DOHH2 (cell line): ENCODE results near the gene PLPPR1.

ENCODE experiments used
- H3F3A ChIP-seq: fragments of 200-600 bp; sonication (generic), shearing (Covaris generic); 2 replicates; pipeline ENCODE4 v1.6.0; 2016; ENCODE audit warnings: antibody characterized with exemption, mild to moderate bottlenecking; ENCODE audit not compliant: control insufficient read depth, insufficient read depth
- H3K27ac ChIP-seq: fragments of 200-600 bp; sonication (generic); 2 replicates; pipeline ENCODE4 v1.5.1; 2014; ENCODE audit warnings: low read depth, mild to moderate bottlenecking, low read length, moderate library complexity
- H3K27me3 ChIP-seq: fragments of 200-600 bp; sonication (generic); 2 replicates; pipeline ENCODE4 v1.6.1; 2014; ENCODE audit warnings: mild to moderate bottlenecking, low read length, mixed read lengths; ENCODE audit not compliant: control insufficient read depth
- H3K36me3 ChIP-seq: fragments of 200-600 bp; sonication (generic); 2 replicates; pipeline ENCODE4 v1.6.1; 2014; ENCODE audit warnings: mild to moderate bottlenecking, low read length, moderate library complexity, mixed read lengths; ENCODE audit not compliant: control insufficient read depth
- H3K4me1 ChIP-seq: fragments of 200-600 bp; sonication (generic); 2 replicates; pipeline ENCODE4 v1.6.1; 2014; ENCODE audit warnings: mild to moderate bottlenecking, low read length, mixed read lengths; ENCODE audit not compliant: control insufficient read depth
- H3K4me2 ChIP-seq: fragments of 200-600 bp; sonication (generic); 2 replicates; pipeline ENCODE4 v1.6.0; 2014; ENCODE audit warnings: mild to moderate bottlenecking, low read length, moderate library complexity
- H3K4me3 ChIP-seq: fragments of 200-600 bp; sonication (generic); 2 replicates; pipeline ENCODE4 v1.5.1; 2014; ENCODE audit warnings: mild to moderate bottlenecking, low read length, mixed read lengths
- H3K79me2 ChIP-seq: fragments of 200-600 bp; sonication (generic); 2 replicates; pipeline ENCODE4 v1.6.1; 2014; ENCODE audit warnings: mild to moderate bottlenecking, low read length, mixed read lengths; ENCODE audit not compliant: control insufficient read depth
- H3K9me2 ChIP-seq: fragments of 200-600 bp; sonication (generic); replicated peaks from 2 replicates; pipeline ENCODE4 v1.6.1; 2014; ENCODE audit warnings: mild to moderate bottlenecking, low read length, mixed read lengths; ENCODE audit not compliant: control insufficient read depth
- H3K9me3 ChIP-seq: fragments of 200-600 bp; sonication (generic); 2 replicates; pipeline ENCODE4 v1.6.1; 2014; ENCODE audit warnings: antibody characterized with exemption, low read length, mixed read lengths; ENCODE audit not compliant: control insufficient read depth, insufficient read depth
- H4K20me1 ChIP-seq: fragments of 200-600 bp; sonication (generic); 2 replicates; pipeline ENCODE4 v1.6.0; 2014; ENCODE audit warnings: low read depth, mild to moderate bottlenecking, antibody characterized with exemption, low read length, moderate library complexity; ENCODE audit not compliant: control insufficient read depth, insufficient read depth
- CTCF ChIP-seq: fragments of 200-600 bp; sonication (generic); IDR thresholded peaks from one replicate; pipeline ENCODE4 v1.5.1; 2014; ENCODE audit warnings: antibody characterized with exemption, mild to moderate bottlenecking, low read depth, low read length; ENCODE audit not compliant: poor library complexity, severe bottlenecking
- EZH2phosphoT487 ChIP-seq: fragments of 200-600 bp; sonication (generic); IDR thresholded peaks from 2 replicates; pipeline ENCODE4 v1.6.1; 2017; ENCODE audit warnings: borderline replicate concordance, mild to moderate bottlenecking, antibody characterized with exemption, low read length, moderate library complexity, mixed read lengths

Gene PLPPR1

DNA sequence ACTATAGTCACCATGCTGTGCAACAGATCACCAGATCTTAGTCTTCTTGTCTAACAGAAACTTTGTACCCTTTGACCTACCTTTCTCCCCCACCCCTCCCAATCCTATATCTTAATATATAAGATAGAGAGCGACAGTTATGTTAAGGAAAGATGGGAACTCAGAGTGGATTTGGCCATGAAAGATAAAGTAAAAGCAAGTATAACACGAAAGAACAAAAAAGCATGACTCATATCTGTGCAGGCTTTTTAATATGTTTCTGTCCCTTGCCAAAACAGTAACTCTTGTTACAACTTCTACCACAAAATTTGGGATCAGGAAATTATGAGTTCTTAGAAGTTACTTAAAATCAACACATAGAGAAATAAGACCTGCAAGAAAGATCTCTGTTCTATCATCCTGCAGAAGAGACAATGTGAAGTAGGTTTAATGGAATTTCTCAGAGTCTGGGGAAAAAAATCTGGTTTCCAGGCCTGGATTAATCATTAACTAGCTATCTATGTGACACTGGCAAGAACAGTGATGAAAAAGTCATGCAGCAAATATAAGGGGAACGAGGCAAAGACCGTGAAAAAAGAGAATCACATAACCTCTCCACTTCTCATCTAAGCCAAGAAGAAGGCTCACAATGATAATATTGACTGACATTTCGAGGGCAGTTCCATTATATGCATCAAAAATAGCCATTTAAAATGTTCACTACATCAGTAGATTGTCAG lies 337.7 kb downstream of the PLPPR1 start:
- H3K9me3 ChIP-seq, result no peaks in the 10 kb centered on the region
- no peak overlapping the region for H3K4me2 ChIP-seq
- no peaks in the 10 kb centered on the region for H3K9me2 ChIP-seq
- H4K20me1 ChIP-seq, result no peaks in the 10 kb centered on the region
- H3K4me1 ChIP-seq, result no peaks in the 10 kb centered on the region
- H3K27ac ChIP-seq, result no peak overlapping the region
- no peaks in the 10 kb centered on the region for H3K36me3 ChIP-seq
- H3F3A ChIP-seq, result no peaks in the 10 kb centered on the region
- TF ChIP-seq CTCF, result no peak
- TF ChIP-seq EZH2phosphoT487, result no peak
- H3K27me3 ChIP-seq, result no peaks in the 10 kb centered on the region
- no peak overlapping the region for H3K4me3 ChIP-seq
- H3K79me2 ChIP-seq, result no peaks in the 10 kb centered on the region

- no peaks in the 10 kb centered on the region for H3K36me3 ChIP-seq
- no peaks in the 10 kb centered on the region for H3K9me2 ChIP-seq
- H3K79me2 ChIP-seq, result no peaks in the 10 kb centered on the region
- H3K27me3 ChIP-seq, result no peaks in the 10 kb centered on the region
- H3K4me2 ChIP-seq, result no peak overlapping the region
- TF ChIP-seq EZH2phosphoT487 (no peak), CTCF (no peak)
- no peaks in the 10 kb centered on the region for H3K9me3 ChIP-seq
- no peaks in the 10 kb centered on the region for H3F3A ChIP-seq
- no peaks in the 10 kb centered on the region for H4K20me1 ChIP-seq
- no peaks in the 10 kb centered on the region for H3K4me1 ChIP-seq
- H3K4me3 ChIP-seq, result no peak overlapping the region
- H3K27ac ChIP-seq, result no peak overlapping the region
These were observed 338.8 kb downstream of the PLPPR1 start for GRCh38 chr9:101367323-101367722.

DNA sequence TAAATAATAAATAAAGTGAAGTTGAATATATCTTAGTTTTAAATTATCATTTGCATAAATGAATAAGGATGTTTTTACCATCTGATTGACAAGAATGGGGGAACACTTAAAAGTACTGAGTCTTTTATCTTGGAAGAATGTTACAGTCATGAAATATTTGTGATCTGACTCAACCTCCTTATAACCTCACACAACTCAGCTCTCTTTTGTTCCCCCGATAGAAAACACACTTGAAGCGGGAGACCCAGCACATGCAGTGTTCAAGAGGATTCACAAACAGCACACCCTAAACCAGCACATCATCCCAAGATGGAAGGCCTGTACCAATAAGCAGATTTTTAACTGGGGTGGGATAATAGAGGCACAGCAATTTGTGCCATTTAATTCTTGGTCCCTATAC lies 340.8 kb downstream of the PLPPR1 start:
- Histone ChIP-seq H3K4me1 (no peaks in the 10 kb centered on the region), H3K27ac (no peak overlapping the region), H3K27me3 (no peaks in the 10 kb centered on the region)

More for the DNA sequence above, 340.8 kb downstream of the PLPPR1 start:
- no peaks in the 10 kb centered on the region for H3K79me2 ChIP-seq
- H3K36me3 ChIP-seq, result no peaks in the 10 kb centered on the region
- H3K4me2 ChIP-seq, result no peak overlapping the region
- H3K9me2 ChIP-seq, result no peaks in the 10 kb centered on the region
- no peaks in the 10 kb centered on the region for H3F3A ChIP-seq
- no peak overlapping the region for H3K4me3 ChIP-seq
- TF ChIP-seq EZH2phosphoT487 (no peak), CTCF (no peak)
- no peaks in the 10 kb centered on the region for H3K9me3 ChIP-seq
- no peaks in the 10 kb centered on the region for H4K20me1 ChIP-seq
